ENCODE data around the gene GTF2B.

DNA sequence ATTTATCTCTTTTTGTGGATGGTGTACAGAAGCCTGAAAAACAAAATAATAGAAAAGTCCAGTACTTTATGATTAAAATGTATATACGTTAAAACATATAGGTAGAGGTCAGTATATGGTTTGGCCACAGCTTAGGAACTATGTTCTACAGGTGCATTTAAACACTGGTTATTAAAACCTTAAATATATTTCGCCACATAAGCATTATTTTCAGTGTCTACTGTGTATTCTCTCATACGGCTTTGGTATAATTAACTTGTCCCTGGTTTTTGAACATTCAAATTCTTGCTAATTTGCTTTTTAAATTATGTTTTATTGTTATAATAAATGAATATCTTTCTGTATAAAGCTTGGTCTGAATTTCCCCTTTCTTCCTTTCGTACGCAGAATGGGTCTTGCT lies 87.9 kb downstream of the GTF2B start:
- TF ChIP-seq, protein P1, sequence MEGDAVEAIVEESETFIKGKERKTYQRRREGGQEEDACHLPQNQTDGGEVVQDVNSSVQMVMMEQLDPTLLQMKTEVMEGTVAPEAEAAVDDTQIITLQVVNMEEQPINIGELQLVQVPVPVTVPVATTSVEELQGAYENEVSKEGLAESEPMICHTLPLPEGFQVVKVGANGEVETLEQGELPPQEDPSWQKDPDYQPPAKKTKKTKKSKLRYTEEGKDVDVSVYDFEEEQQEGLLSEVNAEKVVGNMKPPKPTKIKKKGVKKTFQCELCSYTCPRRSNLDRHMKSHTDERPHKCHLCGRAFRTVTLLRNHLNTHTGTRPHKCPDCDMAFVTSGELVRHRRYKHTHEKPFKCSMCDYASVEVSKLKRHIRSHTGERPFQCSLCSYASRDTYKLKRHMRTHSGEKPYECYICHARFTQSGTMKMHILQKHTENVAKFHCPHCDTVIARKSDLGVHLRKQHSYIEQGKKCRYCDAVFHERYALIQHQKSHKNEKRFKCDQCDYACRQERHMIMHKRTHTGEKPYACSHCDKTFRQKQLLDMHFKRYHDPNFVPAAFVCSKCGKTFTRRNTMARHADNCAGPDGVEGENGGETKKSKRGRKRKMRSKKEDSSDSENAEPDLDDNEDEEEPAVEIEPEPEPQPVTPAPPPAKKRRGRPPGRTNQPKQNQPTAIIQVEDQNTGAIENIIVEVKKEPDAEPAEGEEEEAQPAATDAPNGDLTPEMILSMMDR (IDR thresholded peaks at IDR 0.05), result no peak
- no peak for TF ChIP-seq POLR2AphosphoS5 (IDR thresholded peaks at IDR 0.05)
- TF ChIP-seq POLR2A (IDR thresholded peaks at IDR 0.05), result no peak
